ENCODE measurements around the gene OTOP3. TPM values are rescaled to one million over a fixed set of nuclear protein-coding genes. Genes with fewer than 3 reads are reported as not detected.

Gene OTOP3
- total RNA-seq, 1 experiment from 2014 or later: not detected

DNA sequence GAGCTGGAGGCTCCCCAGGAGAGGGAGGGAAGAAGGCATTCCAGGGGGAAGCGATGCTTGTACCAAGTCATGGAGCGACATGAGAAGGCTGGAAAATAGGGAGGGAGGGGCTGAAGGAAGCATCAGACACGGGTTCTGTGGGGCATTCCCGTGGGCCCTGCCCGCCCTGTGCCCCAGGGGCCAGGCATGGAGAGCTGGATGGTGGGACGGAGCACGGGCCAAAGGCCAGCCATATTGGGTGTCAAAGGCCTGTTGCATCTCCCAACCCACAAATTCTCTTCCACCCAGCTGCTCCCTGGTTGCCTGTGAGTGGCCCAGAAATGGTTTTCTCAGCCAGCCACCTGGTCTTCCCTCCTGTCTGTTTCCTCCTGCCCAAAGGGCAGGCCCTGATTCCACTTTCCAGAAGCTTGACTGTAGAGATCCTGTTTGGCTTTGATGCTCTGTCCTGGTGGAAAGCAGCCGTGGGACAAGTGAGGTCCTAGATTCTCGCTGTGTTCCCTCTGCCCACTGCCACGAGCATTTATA lies 54.9 kb downstream of the OTOP3 start:
- no peak overlapping the region for H3T11ph ChIP-seq (ENCODE audit: low read length)
- H3K79me2 ChIP-seq (ENCODE audit: insufficient read depth, low read length): peaks cover 10% of the 10 kb centered on the region; the same call in 1 of the 2 replicates
- no peaks in the 10 kb centered on the region; the same call in 1 of the 2 replicates for H3K4me1 ChIP-seq (ENCODE audit: insufficient read depth, low read length)
- Mint-ChIP-seq H3K4me3 (no peak overlapping the region), H3K9me3 (no peaks in the 10 kb centered on the region; a peak in 1 of 5 replicates), H3K4me1 (peaks cover 12 to 14% of the 10 kb centered on the region in 2 experiments), H3K36me3 (ENCODE audit: insufficient read depth in 1 of 3, low read depth in 3 of 3) (peaks cover 0 to 2% (median 0%) of the 10 kb centered on the region in 3 experiments; a peak in 1 of 7 replicates), H3K27me3 (ENCODE audit: low read depth) (no peaks in the 10 kb centered on the region), H3K27ac (no peak overlapping the region)
- H3K56ac ChIP-seq (ENCODE audit: insufficient read length, low read depth, low read length): no peak overlapping the region
- H2AK5ac ChIP-seq (ENCODE audit: insufficient read length, low read length): no peak overlapping the region
- H2BK15ac ChIP-seq (ENCODE audit: low read depth, low read length): no peak overlapping the region
- no peak overlapping the region for H3K27ac ChIP-seq (ENCODE audit: insufficient read length, low read depth, low read length)
- no peaks in the 10 kb centered on the region for H4K20me1 ChIP-seq (ENCODE audit: control insufficient read depth, insufficient read depth, insufficient read length)
- peaks cover 8% of the 10 kb centered on the region for H3K79me1 ChIP-seq (ENCODE audit: insufficient read depth, low read depth, low read length, poor library complexity, severe bottlenecking)
- no peak overlapping the region for H3K4me2 ChIP-seq (ENCODE audit: insufficient read depth, insufficient read length, low read length)
- WGBS (ENCODE audit: extremely low coverage, insufficient read length, low lambda C conversion rate): no CpG with 5 or more reads among the region's 10 CpGs
- H3K23me2 ChIP-seq (ENCODE audit: insufficient read length, low read depth, low read length, poor library complexity, severe bottlenecking): peaks cover 9% of the 10 kb centered on the region
- H4K8ac ChIP-seq (replicated peaks; ENCODE audit: insufficient read length, low read depth, low read length): no peak overlapping the region
- H2BK12ac ChIP-seq (ENCODE audit: insufficient read length, low read depth, low read length): no peak overlapping the region
- no peak overlapping the region for H3K4ac ChIP-seq (ENCODE audit: low read depth, low read length)
- DNase-seq: no peak
- H4K91ac ChIP-seq (ENCODE audit: insufficient read length, low read depth, low read length): no peak overlapping the region
- no peak overlapping the region for H4K5ac ChIP-seq (ENCODE audit: insufficient read length, low read depth, low read length)
- H3K27me3 ChIP-seq (ENCODE audit: insufficient read depth, low read length): no peaks in the 10 kb centered on the region
- no peak overlapping the region for H3K18ac ChIP-seq (ENCODE audit: insufficient read length, low read depth, low read length)
- H2BK5ac ChIP-seq (ENCODE audit: insufficient read length, low read length): no peak overlapping the region
- no peaks in the 10 kb centered on the region for H3K9me3 ChIP-seq (ENCODE audit: control insufficient read depth, low read depth, low read length)
- H2BK20ac ChIP-seq (ENCODE audit: low read depth, low read length, poor library complexity, severe bottlenecking): no peak overlapping the region
- no peak overlapping the region for H2AFZ ChIP-seq (ENCODE audit: low read length)
- H3K9ac ChIP-seq (ENCODE audit: extremely low read depth, insufficient read length, low read length): no peak overlapping the region
- H2BK120ac ChIP-seq (ENCODE audit: low read depth, low read length, poor library complexity, severe bottlenecking): no peak overlapping the region
- no peak overlapping the region for H3K23ac ChIP-seq (ENCODE audit: insufficient read length, low read depth, low read length)
- H3K14ac ChIP-seq (ENCODE audit: insufficient read depth, low read length): no peak overlapping the region
- TF ChIP-seq CTCF (conservative IDR thresholded peaks at IDR 0.05): no peak

Data from H9 (cell line).